Lower lobe of right lung (tissue), 2 donors: Measurements from ENCODE around the gene TTC21B. TPM values are rescaled to one million over a fixed set of nuclear protein-coding genes. Genes with fewer than 3 reads are reported as not detected.

ENCODE experiments used
- ATAC-seq, 2 donors: fragments of 200-7000 bp; cut with Tn5 transposase; one replicate each; pipeline ENCODE4 v1.9.1; 2020 to 2022; ENCODE audit warnings: mild to moderate bottlenecking in 2 of 2, moderate library complexity in 2 of 2
- DNase-seq: peaks from one replicate; pipeline ENCODE4 v3.0.0-alpha.2; 2020
- H3K27ac ChIP-seq: fragments of 200-600 bp; one replicate; pipeline ENCODE4 v1.8.0; 2022
- H3K27me3 ChIP-seq: fragments of 200-600 bp; one replicate; pipeline ENCODE4 v1.8.0; 2022; ENCODE audit warnings: low read depth
- H3K36me3 ChIP-seq: fragments of 200-600 bp; one replicate; pipeline ENCODE4 v1.8.0; 2022; ENCODE audit warnings: mild to moderate bottlenecking
- H3K4me1 ChIP-seq: fragments of 200-600 bp; one replicate; pipeline ENCODE4 v1.8.0; 2022
- H3K4me3 ChIP-seq: fragments of 200-600 bp; one replicate; pipeline ENCODE4 v1.8.0; 2022; ENCODE audit warnings: mild to moderate bottlenecking
- H3K9me3 ChIP-seq: fragments of 200-600 bp; one replicate; pipeline ENCODE4 v1.8.0; 2022
- intact Hi-C: fragments of 100-400 bp; cut with DNase I; formaldehyde crosslinking; loops from one replicate; pipeline ENCODE4 v1.11.0; 2022
- total RNA-seq: library from RNA; stranded (reverse); fragmentation: NEBNext Ultra II Directional; extraction: Animal tissue kit (Norgen Biotek cat#: 25700); gene quantifications from one replicate; pipeline ENCODE4 v1.2.1, GENCODE V29; 2021
- TF ChIP-seq, protein P1 (sequence below): fragments of 200-600 bp; IDR thresholded peaks from one replicate; pipeline ENCODE4 v1.8.0; 2022; ENCODE audit warnings: antibody characterized with exemption, mild to moderate bottlenecking
- donor health status: DM: no; HTN: yes; CAD: no; lungs with severe emphysema.

The TTC21B gene
- total RNA-seq, 1 donor from 2014 or later, result 25.8 TPM

DNA sequence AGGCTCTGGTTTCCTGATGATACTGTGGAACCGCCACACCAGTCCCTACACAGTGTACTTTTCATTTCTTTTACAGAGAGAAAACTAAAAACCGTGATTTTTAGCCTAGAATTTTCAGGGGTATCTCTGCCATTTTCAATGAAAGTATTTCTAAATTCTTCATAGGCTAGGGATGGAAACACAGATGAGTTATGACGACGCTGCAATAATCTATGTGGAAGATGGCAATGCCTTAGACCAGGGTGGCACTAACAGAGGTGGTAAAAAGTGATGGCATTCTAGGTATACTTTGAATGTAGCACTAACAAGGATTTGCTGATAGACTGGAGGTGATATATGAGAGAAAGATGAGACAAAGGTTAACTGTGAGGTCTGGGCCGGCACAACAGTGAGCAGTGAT is 56.5 kb downstream of the TTC21B start:
- intact Hi-C loops, result no loop called here
- Histone ChIP-seq H3K4me1 (no peaks in the 10 kb centered on the region), H3K36me3 (peaks cover 76% of the 10 kb centered on the region), H3K27me3 (no peaks in the 10 kb centered on the region), H3K9me3 (no peaks in the 10 kb centered on the region), H3K27ac (no peak overlapping the region), H3K4me3 (no peak overlapping the region)
- TF ChIP-seq, protein P1, sequence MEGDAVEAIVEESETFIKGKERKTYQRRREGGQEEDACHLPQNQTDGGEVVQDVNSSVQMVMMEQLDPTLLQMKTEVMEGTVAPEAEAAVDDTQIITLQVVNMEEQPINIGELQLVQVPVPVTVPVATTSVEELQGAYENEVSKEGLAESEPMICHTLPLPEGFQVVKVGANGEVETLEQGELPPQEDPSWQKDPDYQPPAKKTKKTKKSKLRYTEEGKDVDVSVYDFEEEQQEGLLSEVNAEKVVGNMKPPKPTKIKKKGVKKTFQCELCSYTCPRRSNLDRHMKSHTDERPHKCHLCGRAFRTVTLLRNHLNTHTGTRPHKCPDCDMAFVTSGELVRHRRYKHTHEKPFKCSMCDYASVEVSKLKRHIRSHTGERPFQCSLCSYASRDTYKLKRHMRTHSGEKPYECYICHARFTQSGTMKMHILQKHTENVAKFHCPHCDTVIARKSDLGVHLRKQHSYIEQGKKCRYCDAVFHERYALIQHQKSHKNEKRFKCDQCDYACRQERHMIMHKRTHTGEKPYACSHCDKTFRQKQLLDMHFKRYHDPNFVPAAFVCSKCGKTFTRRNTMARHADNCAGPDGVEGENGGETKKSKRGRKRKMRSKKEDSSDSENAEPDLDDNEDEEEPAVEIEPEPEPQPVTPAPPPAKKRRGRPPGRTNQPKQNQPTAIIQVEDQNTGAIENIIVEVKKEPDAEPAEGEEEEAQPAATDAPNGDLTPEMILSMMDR, result no peak
- ATAC-seq (no peak), DNase-seq (no peak)

DNA sequence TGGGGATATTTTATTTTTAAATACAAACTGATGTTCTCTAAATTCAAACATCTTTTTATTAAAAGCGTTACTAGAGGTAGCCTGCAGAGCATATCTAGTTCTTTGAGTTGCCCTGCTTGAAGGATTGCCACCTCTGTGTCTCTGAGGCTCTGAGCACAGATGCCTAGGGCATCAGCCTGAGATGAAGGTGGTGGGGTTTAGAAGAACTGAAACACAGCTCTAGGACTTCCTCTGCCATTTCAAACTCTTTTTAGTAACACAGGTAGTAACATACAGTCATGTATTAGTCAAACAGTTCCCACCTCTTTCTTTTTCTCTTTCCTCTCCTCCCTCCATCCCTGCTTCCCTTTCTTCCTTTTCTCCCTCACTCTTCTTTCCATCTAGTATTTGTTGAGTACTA is 57.6 kb downstream of the TTC21B start:
- no peak for DNase-seq
- intact Hi-C loops, result no loop called here
- no peak for ATAC-seq
- Histone ChIP-seq H3K27ac (no peak overlapping the region), H3K9me3 (no peaks in the 10 kb centered on the region), H3K36me3 (peaks cover 69% of the 10 kb centered on the region), H3K4me1 (no peaks in the 10 kb centered on the region), H3K4me3 (no peak overlapping the region), H3K27me3 (no peaks in the 10 kb centered on the region)
- TF ChIP-seq, protein P1, result no peak

DNA sequence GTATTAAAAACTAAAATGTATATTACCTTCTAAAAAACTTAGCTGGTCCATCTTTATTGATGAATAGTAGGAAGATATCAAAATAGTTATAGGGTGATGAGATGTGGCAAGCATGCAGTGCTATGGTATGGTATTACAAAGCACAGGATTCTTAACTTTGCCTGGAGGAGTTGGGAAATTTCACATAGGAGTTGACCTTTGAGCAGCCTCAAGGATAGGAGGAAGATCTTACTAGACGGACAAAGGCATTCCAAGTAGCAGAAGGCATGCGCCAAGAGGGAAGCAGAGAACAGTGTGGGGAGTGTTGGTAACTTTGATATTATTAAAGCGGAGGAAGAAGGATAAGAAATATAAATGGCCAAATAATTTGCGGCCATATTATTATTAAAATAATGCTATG is 60.0 kb downstream of the TTC21B start:
- DNase-seq (no peak), ATAC-seq (no peak)
- TF ChIP-seq, protein P1, result no peak
- peaks cover 59% of the 10 kb centered on the region for H3K36me3 ChIP-seq
- H3K27ac ChIP-seq, result no peak overlapping the region
- H3K4me3 ChIP-seq, result no peak overlapping the region
- H3K9me3 ChIP-seq, result no peaks in the 10 kb centered on the region
- H3K4me1 ChIP-seq, result no peaks in the 10 kb centered on the region
- no peaks in the 10 kb centered on the region for H3K27me3 ChIP-seq
- intact Hi-C loops, result no loop called here

DNA sequence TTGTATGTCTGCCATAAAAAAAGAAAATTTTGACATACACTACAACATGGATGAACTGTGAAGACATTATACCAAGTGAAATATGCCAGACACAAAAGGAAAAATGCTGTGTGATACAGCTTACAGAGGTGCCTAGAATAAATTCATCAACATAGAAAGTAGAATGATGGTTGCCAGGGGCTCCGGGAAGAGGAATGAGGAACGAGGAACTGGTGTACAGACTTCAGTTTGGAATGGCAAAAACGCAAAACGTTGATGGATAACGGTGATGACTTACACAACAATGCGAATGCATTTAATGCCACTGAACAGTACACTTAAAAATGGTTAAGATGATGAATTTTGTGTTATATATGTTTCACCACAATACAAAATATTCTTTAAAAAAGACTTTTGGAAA is 61.0 kb downstream of the TTC21B start:
- no peak for DNase-seq
- Histone ChIP-seq H3K27me3 (no peaks in the 10 kb centered on the region), H3K4me3 (no peak overlapping the region), H3K4me1 (no peaks in the 10 kb centered on the region), H3K9me3 (no peaks in the 10 kb centered on the region), H3K27ac (no peak overlapping the region), H3K36me3 (peaks cover 51% of the 10 kb centered on the region)
- TF ChIP-seq, protein P1, result no peak
- no peak for ATAC-seq
- intact Hi-C loops, result no loop called here

DNA sequence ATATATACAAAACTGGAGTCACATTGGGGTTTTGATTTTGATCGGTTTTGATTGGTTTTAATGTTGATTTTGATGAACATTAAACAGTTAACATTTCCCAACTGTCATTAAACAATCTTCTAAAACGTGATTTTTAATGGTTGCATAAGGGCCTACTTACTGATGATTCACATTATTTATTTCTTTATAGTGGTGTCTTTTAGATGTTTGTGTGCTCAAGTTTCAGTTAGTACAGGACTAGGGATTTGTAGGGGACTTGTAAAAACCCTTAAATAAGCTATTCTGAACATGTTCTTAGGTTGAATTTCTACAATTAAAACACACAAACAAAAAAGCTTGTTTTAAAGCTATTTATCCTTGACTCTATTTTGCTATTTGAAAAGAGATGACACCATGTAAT is 61.6 kb downstream of the TTC21B start:
- intact Hi-C loops, result no loop called here
- Histone ChIP-seq H3K27me3 (no peaks in the 10 kb centered on the region), H3K27ac (no peak overlapping the region), H3K9me3 (no peaks in the 10 kb centered on the region), H3K36me3 (peaks cover 51% of the 10 kb centered on the region), H3K4me1 (no peaks in the 10 kb centered on the region), H3K4me3 (no peak overlapping the region)
- TF ChIP-seq, protein P1, result no peak
- no peak for DNase-seq
- no peak for ATAC-seq

DNA sequence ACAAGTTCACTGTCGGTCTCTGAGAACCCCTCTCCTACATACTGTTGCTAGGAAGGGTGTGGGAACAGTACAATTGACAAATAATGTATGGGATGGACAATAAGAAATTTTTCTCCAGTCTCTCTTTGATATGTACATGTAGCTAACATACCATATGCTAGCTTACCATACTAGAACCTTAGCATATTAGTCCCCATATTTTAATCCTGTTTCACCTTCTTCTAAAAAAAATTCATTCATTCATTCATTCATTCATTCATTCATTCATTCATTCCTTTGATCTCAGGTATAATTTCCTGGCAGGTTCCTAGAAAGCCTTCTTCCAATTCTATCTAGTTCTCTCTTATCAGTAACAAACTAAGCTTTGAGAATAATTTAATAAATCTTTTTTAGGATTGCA is 62.2 kb downstream of the TTC21B start:
- Histone ChIP-seq H3K36me3 (peaks cover 51% of the 10 kb centered on the region), H3K9me3 (no peaks in the 10 kb centered on the region), H3K27me3 (no peaks in the 10 kb centered on the region), H3K27ac (no peak overlapping the region), H3K4me1 (no peaks in the 10 kb centered on the region), H3K4me3 (no peak overlapping the region)
- TF ChIP-seq, protein P1, result no peak
- intact Hi-C loops, result no loop called here
- DNase-seq (no peak), ATAC-seq (no peak)
